Erythroblast (primary cell): ENCODE measurements around the gene TEPSIN.

Experiments used
- GATA1 ChIP-seq: IDR thresholded peaks from 2 replicates; pipeline ENCODE4 v1.6.1; 2011; ENCODE audit warnings: low read depth, mild to moderate bottlenecking, control low read depth, low read length, moderate library complexity
- POLR2A ChIP-seq: IDR thresholded peaks from 2 replicates; pipeline ENCODE4 v1.6.1; 2011; ENCODE audit warnings: mild to moderate bottlenecking, low read length

DNA sequence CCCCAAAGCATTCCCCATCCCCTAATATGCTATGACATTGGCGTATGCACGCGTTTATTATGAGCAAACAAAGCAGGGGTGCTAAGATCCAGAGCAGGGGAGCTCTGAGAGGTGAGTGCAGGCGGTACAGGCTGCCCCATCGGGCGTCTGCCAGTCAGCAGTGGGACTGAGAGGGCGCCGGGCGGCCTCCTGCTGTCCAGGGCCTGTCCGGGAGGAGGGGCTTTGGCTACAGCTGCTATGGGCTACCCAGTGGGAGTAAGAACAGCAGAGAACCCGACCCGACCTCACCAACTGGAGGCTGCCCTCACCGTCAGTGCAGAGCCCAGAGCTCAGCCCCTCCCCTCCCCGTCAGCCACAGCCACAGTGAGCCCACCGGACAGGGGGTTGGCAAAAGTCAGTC is 54.3 kb downstream of the TEPSIN start:
- TF ChIP-seq POLR2A (no peak), GATA1 (no peak)
